Measurements from ENCODE around the gene GRK2.

Gene GRK2

DNA sequence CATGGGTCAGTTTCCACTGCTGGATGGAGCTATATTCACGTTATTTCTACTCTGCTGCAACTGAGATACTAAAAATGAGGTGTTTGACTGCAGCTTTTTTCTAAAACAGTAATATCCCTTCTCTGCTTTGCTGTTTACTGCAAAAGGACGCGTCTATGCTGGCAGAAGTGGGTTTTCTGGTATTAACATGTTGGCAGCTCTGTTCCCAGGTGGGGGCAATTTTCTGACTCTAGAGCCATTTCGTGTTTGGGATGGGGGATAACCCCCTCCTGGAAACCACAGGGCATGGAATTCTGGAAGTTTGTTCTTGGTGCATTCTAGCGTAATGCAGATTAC lies 4.9 kb downstream of the GRK2 start:
- no peak for DNase-seq

DNA sequence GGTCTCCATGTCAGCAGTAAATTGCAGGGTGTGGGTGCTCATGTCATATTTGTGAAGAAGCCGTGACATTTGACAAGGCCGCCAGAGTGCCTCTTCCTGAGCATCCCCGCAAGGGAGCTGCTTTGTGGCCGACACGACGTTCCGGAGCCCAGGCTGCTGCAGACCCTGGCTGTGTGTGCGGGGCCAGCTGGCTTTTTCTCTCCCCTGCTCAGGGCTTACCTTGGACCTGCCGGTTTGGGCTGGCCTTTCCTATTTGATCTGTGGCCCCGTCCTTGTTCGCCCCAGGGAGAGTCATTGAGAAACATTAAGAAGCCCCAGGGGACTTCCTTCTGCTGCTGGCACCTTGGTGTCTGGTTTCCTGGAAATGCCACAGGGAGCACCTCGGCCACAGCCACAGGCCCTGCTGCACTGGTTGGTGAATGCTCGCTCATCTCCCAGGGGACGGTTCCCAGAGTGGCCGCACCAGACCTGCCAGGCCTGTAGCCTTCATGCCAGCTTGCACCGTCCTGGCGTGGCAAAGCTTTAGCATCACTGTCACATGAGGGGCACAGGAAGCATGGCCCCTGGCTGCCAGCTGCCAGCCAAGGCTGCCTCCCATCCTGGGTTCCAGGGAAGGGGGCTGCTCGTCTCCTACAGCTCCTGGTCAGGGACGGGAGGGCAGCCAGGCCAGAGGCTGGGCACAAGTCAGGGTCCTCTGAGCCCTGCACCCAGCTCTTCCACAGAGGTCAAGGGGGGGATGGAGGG lies 5.4 kb downstream of the GRK2 start:
- DNase-seq: no peak

DNA sequence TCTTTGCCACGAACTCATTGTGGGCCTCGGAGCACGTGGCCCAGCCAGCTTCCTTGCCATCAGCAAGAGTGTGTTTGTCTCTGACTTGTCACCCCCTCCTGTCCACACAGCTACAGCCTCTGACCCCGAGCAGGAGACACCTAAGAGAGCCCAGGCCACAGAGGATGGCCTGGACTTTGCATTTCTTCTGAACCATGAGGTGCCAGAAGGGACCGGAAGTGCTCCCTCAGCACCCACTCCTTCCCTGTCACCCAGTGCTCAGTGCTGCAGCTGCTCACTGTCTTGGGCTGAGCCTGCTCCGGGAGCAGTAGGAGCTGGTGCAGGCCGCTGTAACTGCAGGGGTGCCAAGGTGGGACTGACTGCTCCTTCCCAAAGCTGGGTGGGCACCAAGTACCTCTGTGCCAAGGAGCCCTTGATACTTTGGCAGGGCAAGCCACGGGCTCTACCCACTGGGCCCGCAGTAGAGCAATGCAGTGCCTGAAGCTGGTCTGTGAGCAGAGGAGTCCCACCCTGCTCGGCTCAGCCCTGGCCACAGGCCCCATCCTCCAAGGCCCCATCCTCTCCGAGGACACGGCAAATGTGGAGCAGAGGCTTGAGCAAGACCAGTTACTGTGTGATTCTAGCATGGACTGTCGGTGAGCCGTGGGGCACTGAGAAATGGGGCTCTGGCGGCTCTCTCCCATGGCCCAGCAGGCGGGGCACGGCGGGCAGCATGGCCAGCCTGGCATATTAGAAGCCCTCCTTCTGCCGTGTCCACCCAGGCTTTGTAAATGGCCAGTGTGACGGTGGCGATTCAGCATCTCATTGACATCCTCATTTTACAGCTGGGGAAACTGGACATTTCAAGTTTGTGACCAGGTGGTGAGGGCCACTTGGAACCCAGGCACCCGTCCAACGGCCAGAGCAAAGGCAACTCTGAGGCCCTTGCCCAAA lies 6.3 kb downstream of the GRK2 start:
- no peak for DNase-seq

DNA sequence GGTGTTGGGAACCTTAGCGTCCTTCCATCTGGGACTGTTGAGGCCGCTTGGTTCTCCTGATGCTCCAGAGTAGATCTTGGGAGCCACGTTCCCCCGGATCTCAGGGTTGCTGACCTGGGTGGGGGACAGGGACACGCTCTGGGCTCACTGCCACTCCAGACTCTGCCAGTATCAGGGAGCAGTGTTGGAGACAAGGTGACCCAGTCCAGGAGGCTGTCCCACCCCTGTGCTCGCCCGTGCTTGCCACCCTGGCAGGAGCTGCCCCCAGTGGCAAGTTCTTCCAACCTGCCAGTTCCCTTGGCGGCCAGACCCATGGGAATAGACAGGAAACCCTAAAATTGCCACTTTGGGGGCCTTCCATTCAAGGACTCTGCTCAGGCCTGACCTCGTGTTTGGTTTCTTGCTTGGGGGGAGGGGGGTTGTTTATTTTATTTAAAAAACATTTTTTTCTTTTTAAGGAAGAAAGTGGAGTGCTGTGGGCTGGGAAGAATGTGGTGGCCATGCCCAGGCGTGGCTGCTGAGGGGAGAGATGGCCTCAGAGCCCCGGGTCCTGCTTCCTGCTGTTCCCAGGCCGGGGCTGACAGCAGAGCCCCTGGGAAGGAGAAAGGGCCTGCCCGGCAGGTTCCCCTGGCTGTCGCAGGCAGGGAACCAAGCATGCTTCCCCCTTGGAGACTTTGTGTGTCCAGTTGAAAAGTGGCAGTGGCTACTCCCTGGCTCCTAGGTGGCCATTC lies 7.2 kb downstream of the GRK2 start:
- no peak for DNase-seq

DNA sequence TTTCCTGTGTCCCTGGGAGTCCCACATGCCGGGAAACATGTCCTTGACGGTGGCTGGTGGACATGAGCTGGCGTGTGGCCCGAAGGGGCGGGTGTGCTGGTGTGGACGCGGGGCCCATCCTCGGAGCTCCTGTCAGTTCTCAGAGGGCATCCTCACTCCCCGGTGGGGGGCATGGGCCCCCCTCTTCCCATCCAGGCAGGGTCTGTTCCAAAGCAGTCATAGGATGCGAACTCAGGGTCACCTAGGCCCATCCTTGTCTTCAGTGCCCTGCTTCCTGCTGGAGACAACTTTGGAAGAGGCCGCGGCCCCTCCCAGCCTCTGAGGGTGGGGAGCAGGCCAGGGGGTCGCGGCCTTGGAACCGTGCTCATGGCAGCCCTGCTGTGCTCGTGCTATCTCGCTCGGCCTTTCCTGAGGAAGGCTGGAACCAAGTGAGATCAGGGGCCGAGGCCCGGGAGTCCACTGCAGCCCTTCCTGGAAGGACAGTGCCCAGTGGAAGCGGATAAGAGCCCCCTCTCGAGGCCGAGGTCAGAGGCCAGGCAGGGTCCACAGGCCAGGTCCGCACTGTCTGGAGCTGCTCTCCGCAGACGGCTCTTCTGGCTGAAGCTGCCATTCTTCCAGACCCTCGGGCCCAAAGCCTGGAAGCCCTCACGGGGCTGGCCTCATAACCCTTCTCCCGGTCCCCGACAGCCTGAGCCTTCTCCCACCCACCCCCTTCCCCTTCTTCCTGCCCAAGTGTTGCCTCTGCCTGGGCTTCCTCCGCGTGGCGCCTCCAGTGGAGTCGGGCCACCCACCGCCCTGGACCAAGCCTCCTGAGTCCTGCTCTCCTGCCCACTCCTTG lies 8.7 kb downstream of the GRK2 start:
- no peak for DNase-seq

DNA sequence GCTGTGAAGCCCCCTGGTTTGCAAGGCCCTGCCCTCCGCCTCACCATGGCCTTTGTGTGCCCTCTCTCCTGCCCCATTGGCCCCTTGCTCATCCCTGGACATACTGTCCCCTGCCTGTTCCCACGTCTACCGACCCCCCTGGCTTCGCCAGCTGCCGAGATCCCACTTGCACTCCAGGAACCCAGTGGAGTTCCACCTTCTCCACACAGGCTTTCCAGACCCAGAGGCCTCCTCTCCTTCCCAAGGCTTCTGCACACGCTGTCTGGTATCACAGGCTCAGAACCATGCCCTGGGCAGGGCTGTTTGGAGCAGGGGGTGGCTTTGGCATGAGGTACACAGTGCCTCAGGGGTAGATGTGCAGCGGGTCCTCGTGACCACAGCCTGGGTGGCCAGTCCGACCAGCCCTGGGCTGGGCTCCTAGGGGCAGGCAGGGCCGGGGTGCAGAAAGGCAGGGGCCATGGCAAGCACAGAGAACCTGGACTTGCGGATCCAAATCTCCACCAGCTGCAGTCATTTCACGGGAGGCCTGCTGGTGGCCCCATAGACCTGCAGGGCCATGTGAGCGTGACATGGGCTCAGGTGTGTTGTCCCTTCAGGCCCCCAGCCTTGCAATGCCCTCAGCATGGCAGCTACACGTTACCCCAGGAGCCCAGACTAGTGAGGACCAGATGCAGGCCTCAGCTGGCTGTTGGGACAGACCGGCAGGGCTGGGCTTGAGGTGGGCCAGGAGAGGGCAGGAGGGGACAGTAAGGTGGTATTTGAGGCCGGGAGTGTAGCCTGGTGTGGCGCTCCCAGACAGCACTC lies 9.5 kb downstream of the GRK2 start:
- DNase-seq: no peak

DNA sequence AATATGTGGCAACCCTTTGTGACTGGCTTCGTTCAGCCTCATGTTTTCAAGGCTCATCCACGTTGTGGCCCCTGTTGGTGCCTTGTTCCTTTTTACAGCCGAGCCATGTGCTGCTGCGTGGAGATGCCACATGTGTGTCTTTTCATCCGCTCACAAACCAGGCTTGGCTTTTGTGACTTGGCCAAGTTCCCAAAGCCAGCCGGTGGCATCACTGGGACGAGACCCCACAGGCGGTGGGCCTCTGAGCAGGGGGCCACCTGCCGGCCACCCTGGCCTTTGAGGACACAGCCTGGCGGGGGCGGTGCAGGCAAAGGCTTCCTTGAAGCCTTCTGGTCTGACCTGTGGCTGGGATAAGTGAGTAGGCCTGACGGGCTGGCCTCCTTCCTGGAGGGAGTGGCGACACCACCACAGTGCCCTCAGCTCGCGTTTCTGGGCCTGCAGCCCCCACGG lies 10.5 kb downstream of the GRK2 start:
- DNase-seq: no peak

DNA sequence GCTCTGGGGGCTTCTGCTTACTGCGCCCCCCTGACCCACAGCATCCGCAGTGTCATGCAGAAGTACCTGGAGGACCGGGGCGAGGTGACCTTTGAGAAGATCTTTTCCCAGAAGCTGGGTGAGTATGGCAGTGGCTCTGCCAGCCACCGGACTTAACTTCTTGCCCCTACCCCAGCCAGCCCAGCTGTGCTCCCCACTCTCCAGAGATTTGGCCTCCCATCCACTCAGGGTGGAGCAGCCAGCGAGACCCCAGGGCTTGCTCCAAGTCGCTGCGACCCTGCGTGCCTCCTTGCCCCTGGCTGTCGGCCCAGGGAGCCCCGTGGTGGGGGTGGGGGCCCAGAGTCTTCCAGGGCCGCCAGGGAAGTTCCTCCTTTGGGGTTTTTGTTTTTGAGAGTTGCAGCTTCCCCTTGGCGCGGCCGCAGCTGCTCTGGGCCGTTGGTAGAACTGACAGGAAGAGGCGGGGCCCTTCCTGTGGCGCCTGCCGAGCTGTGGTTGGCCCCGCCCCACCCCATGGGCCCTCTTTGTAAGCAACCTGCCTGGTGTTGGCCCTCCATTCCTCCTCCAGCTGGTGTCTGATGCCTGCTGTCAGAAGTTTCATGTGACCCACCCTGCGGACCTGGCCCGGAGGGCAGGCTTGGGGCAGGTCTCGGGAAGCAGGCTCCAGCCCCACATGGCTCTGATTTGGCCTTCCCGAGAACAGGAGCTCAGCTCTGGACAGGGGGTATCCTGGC lies 11.1 kb downstream of the GRK2 start:
- no peak for DNase-seq

DNA sequence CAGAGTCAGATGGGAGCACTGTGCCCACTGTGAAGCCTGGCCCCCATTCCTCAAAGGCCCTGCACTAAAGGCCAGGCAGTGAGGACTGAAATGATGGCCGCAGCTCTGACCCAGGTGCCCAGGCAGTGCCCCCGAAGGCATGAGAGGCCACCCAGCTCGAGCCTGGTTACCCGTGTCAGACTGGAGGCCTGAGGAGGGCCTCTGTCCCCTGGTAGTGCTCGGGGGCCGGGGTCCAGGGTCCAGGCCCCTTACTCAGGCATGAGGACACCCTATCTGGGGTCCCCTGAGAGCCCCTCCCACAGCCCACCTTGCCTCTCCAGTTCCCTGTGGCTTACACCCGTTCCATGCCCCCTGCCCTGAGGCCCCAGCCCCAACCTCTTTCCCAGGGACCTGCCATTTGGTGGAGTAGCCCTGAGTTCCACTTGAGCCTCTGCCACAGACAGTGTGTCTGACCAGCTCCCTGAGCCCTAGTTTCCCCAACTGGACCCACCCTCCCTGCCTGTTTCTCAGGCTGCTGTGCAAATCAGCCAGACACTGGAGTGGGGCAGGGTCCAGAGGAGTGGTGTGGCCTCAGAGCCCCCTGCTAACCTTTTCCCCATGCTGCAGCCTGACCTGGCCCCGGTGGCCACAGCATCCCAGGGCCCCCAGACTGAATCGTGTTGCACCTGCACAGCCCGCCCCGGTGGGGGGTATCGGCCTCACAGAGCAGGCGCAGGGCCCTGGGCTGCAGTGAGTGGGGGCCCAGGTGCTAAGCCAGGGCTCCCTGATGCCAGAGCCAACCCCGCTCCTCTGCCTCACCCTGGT lies 12.1 kb downstream of the GRK2 start:
- no peak for DNase-seq

DNA sequence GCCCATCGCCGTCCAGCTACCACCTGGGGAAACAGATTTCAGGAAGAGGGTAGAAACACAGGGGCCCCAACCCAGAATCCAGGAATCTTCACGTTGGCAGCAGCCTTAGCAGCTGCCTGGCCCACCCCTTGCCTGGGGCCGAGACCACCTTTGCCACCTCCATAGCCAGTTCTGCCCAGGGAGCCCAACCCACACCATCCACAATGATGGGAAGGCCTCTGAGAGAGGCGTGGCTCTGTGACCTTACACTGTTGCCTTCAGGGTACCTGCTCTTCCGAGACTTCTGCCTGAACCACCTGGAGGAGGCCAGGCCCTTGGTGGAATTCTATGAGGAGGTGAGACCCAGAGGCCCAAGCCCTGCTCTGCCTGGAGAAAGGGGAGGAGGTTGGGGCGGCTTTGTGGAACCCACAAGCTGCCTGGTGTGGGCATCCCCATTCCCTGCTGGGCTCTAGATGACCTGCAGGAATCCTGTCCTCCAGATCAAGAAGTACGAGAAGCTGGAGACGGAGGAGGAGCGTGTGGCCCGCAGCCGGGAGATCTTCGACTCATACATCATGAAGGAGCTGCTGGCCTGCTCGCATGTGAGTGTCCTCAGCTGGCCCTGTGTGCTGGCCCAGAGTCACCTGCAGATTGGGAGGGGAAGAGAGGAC lies 12.8 kb downstream of the GRK2 start:
- no peak for DNase-seq

DNA sequence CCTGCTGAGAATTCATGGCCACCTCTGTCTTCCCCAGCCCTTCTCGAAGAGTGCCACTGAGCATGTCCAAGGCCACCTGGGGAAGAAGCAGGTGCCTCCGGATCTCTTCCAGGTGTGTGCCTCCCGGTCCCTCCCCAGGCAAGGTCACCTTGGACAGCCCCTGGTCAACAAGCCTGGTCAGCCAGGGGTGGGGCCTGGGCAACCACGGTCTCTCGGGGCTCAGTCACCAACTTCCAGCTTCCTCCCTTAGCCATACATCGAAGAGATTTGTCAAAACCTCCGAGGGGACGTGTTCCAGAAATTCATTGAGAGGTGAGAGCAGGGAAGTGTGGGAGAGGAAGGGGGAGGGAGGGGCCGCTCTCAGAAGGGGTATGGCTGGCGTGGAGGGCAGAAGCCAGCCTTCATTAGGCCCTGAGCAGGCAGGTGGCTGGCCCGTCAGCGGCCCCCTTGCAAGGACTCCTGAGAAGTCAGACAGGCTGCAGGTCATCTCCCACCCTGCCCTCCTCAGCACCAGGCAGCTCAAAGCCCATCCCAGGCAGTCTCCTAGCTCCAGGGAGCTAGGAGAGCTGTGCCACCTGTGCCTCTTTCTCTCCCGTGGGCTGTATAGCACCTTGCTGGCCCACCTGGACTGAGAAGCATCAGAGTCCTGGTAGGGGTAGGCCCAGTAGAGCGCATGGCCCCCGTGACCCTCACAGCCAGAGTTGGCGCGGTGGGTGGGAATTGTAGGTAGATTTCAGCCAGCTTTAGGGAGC lies 13.5 kb downstream of the GRK2 start:
- DNase-seq: no peak

DNA sequence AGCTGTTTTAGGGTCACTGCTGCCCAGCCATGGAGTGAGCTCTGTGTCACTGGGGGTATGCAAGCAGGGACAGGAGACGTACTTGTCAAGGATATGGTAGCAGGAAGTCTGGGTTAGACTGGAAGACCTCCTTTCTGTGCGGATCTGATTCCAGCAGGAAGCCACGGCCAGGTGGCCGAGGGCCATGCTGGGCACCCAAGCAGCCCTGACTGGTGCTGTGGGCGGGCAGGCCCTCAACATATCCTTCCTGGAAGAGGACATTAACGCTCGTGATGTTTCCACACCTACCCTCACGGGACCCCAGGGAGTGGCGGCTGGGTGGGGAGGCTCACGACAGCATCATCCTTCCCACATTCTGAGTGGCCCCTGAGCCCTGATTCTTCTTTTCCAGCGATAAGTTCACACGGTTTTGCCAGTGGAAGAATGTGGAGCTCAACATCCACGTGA lies 14.1 kb downstream of the GRK2 start:
- no peak for DNase-seq

DNA sequence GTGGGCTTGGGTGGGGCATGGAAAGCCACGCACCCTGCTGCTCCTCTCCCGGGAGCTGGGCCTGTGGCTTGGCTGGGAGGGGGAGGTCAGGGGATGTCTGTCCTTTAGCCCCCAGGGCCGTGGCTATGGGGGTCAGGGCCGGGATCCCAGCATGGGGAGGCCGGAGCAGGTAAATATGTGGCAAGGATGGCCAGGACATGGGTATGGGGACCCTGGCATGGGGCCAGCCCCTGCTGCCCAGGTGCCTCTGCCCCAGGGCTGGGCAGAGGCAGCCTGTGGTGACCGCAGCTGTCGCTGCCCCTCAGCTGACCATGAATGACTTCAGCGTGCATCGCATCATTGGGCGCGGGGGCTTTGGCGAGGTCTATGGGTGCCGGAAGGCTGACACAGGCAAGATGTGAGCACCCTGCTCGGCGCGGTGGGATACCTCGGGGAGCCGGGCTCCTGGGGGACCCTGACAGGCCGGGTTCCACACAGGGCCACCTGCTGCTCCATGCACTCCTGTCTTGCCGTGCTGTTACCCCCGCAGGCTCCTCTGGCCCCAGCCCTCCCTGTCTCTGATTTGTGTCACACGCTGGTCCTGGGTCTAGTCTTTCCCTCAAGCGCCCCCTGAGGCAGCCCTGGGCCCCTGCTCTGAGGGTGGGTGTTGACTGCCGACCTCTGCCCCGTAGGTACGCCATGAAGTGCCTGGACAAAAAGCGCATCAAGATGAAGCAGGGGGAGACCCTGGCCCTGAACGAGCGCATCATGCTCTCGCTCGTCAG lies 14.7 kb downstream of the GRK2 start:
- DNase-seq: no peak

DNA sequence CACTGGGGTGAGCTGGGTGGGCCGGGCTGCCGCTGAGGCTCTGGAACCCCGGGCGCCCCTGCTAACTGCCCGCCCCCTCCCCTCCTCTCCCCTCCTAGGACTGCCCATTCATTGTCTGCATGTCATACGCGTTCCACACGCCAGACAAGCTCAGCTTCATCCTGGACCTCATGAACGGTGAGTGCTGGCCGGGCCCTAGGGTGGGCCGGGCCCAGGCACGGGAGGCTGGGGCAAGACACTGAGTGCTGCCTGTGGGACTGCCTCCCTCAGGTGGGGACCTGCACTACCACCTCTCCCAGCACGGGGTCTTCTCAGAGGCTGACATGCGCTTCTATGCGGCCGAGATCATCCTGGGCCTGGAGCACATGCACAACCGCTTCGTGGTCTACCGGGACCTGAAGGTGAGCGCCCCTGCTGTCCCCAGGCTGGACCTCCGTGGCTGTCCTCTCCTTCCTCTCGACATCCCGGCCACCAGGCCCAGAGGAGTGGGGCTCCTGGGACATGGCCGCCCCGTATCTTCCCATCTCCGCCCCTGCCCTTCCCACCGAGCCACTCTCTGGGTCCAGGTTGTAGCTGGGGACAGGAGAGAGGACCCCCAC lies 15.4 kb downstream of the GRK2 start:
- no peak for DNase-seq

DNA sequence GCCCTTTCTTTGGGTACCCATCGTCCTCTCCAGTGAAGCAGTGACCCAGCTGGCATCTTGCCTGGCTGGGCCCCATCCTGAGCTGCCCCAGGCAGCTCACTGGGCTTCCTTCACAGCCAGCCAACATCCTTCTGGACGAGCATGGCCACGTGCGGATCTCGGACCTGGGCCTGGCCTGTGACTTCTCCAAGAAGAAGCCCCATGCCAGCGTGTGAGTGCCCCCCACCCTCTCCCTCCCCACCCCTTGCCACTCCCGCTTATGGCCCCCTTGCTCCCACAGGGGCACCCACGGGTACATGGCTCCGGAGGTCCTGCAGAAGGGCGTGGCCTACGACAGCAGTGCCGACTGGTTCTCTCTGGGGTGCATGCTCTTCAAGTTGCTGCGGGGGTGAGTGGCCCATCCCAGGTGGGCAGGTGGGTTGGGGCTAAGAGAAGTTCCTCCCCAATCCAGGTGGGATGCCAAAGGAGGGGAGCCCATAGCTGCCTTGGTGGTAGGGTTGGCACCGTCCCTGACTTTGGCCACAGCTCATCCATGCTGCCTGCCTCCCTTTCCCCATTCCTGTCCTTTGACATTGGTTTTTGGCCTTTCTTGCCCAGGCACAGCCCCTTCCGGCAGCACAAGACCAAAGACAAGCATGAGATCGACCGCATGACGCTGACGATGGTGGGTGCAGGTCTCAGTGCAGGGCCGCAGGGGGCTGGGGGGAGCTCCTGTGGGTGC lies 16.0 kb downstream of the GRK2 start:
- no peak for DNase-seq

DNA sequence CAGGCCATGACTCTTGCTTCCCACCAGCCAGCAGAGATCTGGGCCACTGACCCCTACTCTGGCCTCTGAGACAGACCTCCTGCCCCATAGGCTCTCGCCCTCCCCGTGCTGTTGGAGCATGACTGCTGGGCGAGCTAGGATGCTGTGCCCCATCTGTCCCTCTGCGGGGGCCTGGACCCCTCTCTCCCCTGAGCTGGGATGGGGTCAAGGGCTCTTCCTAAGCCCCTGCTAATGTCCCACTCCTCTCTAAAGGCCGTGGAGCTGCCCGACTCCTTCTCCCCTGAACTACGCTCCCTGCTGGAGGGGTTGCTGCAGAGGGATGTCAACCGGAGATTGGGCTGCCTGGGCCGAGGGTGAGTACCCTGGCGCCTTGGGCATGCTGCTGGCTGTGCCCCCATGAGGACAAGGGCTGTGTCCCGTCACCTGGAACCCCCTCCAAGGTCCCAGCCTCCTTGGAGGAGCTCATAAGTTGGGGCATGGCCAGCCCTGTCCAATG lies 16.7 kb downstream of the GRK2 start:
- DNase-seq: no peak
